OCI-LY1 (cell line): ENCODE data around the gene TAF4.

Experiments
- H2AFZ ChIP-seq: fragments of 200-600 bp; sonication (generic), shearing (Covaris generic); 2 replicates; pipeline ENCODE4 v1.6.0; 2014; ENCODE audit warnings: antibody characterized with exemption, mild to moderate bottlenecking, low read length
- H3F3A ChIP-seq: fragments of 200-600 bp; sonication (generic), shearing (Covaris generic); 2 replicates; pipeline ENCODE4 v1.6.0; 2014; ENCODE audit warnings: mild to moderate bottlenecking, antibody characterized with exemption, low read length, moderate library complexity; ENCODE audit not compliant: insufficient read depth
- H3K27ac ChIP-seq: fragments of 200-600 bp; sonication (generic); 2 replicates; pipeline ENCODE4 v1.5.1; 2014; ENCODE audit warnings: low read length, mixed run types, mild to moderate bottlenecking, low read depth; ENCODE audit not compliant: poor library complexity, severe bottlenecking
- H3K27me3 ChIP-seq: fragments of 200-600 bp; sonication (generic); 2 replicates; pipeline ENCODE4 v1.6.0; 2014; ENCODE audit warnings: antibody characterized with exemption, mild to moderate bottlenecking, low read length, moderate library complexity; ENCODE audit not compliant: insufficient read depth
- H3K36me3 ChIP-seq: fragments of 200-600 bp; sonication (generic); 2 replicates; pipeline ENCODE4 v1.6.1; 2014; ENCODE audit warnings: mild to moderate bottlenecking, antibody characterized with exemption, low read length, moderate library complexity, mixed read lengths; ENCODE audit not compliant: insufficient read depth
- H3K4me1 ChIP-seq: fragments of 200-600 bp; sonication (generic); 2 replicates; pipeline ENCODE4 v1.5.1; 2014; ENCODE audit warnings: mild to moderate bottlenecking, low read length, moderate library complexity; ENCODE audit not compliant: insufficient read depth, severe bottlenecking
- H3K4me2 ChIP-seq: fragments of 200-600 bp; sonication (generic), shearing (Covaris generic); 2 replicates; pipeline ENCODE4 v1.6.1; 2014; ENCODE audit warnings: low read length
- H3K4me3 ChIP-seq: fragments of 200-600 bp; sonication (generic); 2 replicates; pipeline ENCODE4 v1.5.1; 2014; ENCODE audit warnings: low read length, low read depth, mild to moderate bottlenecking, mixed read lengths; ENCODE audit not compliant: poor library complexity, severe bottlenecking
- H3K79me2 ChIP-seq: fragments of 200-600 bp; shearing (Covaris generic); 2 replicates; pipeline ENCODE4 v1.6.1; 2016; ENCODE audit warnings: mixed run types, low read length, mixed read lengths; ENCODE audit not compliant: insufficient read depth
- H3K9ac ChIP-seq: fragments of 200-600 bp; sonication (generic), shearing (Covaris generic); 2 replicates; pipeline ENCODE4 v1.6.1; 2014; ENCODE audit warnings: mild to moderate bottlenecking, low read length, mixed read lengths
- H3K9me2 ChIP-seq: fragments of 200-600 bp; sonication (generic), shearing (Covaris generic); 2 replicates; pipeline ENCODE4 v1.6.1; 2014; ENCODE audit warnings: low read depth, mild to moderate bottlenecking, low read length, mixed read lengths
- H3K9me3 ChIP-seq: fragments of 200-600 bp; shearing (Covaris generic); 2 replicates; pipeline ENCODE4 v1.6.1; 2014; ENCODE audit warnings: low read length, mixed read lengths
- H4K20me1 ChIP-seq: fragments of 200-600 bp; sonication (generic), shearing (Covaris generic); 2 replicates; pipeline ENCODE4 v1.6.0; 2016; ENCODE audit warnings: mild to moderate bottlenecking, low read length; ENCODE audit not compliant: insufficient read depth
- EZH2 ChIP-seq: fragments of 200-600 bp; sonication (generic), shearing (Covaris generic); IDR thresholded peaks from 2 replicates; pipeline ENCODE4 v1.8.0; 2017; ENCODE audit warnings: borderline replicate concordance, mixed run types, mild to moderate bottlenecking, antibody characterized with exemption, low read length, moderate library complexity, mixed read lengths
- TF ChIP-seq, protein P1 (sequence below): fragments of 200-600 bp; sonication (generic), shearing (Covaris generic); IDR thresholded peaks from 2 replicates; pipeline ENCODE4 v1.5.1; 2017; ENCODE audit warnings: mild to moderate bottlenecking, antibody characterized with exemption, low read length, moderate library complexity, mixed read lengths

TAF4 gene

GRCh38 chr20:61957961-61958715 lies 107.5 kb downstream of the TAF4 start:
- Histone ChIP-seq H3K27ac (no peak overlapping the region), H3K4me2 (no peak overlapping the region), H3F3A (no peaks in the 10 kb centered on the region), H3K9me3 (no peaks in the 10 kb centered on the region), H3K4me3 (no peak overlapping the region), H3K27me3 (peaks cover 3% of the 10 kb centered on the region; the same call in 1 of the 2 replicates), H3K9ac (no peak overlapping the region), H3K4me1 (no peaks in the 10 kb centered on the region), H2AFZ (no peak overlapping the region), H3K9me2 (no peaks in the 10 kb centered on the region), H3K36me3 (no peaks in the 10 kb centered on the region), H3K79me2 (no peaks in the 10 kb centered on the region), H4K20me1 (no peaks in the 10 kb centered on the region)
- TF ChIP-seq EZH2 = no peak
- TF ChIP-seq, protein P1, sequence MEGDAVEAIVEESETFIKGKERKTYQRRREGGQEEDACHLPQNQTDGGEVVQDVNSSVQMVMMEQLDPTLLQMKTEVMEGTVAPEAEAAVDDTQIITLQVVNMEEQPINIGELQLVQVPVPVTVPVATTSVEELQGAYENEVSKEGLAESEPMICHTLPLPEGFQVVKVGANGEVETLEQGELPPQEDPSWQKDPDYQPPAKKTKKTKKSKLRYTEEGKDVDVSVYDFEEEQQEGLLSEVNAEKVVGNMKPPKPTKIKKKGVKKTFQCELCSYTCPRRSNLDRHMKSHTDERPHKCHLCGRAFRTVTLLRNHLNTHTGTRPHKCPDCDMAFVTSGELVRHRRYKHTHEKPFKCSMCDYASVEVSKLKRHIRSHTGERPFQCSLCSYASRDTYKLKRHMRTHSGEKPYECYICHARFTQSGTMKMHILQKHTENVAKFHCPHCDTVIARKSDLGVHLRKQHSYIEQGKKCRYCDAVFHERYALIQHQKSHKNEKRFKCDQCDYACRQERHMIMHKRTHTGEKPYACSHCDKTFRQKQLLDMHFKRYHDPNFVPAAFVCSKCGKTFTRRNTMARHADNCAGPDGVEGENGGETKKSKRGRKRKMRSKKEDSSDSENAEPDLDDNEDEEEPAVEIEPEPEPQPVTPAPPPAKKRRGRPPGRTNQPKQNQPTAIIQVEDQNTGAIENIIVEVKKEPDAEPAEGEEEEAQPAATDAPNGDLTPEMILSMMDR = no peak

DNA sequence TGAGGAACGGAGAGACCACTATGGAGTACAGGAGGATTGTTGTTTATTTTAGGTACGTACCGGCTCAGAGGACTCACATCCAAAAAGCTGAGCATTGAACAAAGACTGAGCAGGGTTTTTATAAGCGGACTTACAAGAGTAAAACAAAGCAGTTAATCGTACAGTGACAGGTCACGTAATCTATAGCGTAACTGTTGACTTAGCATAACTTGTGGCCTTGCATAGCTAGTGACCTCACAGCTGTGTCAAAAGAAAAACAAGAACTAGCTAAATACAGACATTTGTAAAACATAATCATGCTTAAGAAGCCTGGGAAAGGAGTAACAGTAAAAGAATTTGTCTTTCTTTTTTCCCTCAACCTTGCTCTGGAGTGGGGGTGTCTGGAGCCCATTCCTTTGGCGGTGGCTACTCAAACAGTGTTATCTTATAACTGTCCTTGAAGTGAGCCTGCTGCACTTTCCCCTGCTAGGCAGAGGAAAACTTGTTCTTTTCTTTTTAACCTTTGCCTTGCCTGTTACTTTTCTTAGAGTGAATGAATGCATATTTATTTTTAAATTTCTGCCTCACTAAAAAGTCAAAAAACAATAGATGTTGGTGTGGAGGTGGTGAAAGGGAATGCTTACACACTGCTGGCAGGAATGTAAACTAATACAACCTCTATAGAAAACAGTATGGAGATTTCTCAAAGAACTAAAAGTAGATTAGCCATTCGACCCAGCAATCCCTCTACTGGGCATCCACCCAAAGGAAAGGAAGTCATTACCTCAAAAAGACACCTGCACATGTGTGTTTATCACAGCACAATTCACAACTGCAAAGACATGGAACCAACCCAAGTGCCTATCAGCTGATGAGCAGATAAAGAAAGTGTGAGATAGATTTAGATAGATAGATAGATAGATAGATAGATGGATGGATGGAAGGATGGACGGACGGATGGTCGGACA lies 109.0 kb downstream of the TAF4 start:
- no peak overlapping the region for H3K27ac ChIP-seq
- H2AFZ ChIP-seq = no peak overlapping the region
- H4K20me1 ChIP-seq = no peaks in the 10 kb centered on the region
- H3K9me3 ChIP-seq = no peaks in the 10 kb centered on the region
- H3F3A ChIP-seq = no peaks in the 10 kb centered on the region
- peaks cover 3% of the 10 kb centered on the region; the same call in 1 of the 2 replicates for H3K27me3 ChIP-seq
- H3K9ac ChIP-seq = no peak overlapping the region
- H3K4me3 ChIP-seq = no peak overlapping the region
- no peaks in the 10 kb centered on the region for H3K9me2 ChIP-seq
- H3K4me1 ChIP-seq = no peaks in the 10 kb centered on the region
- H3K4me2 ChIP-seq = no peak overlapping the region
- TF ChIP-seq EZH2 = no peak
- TF ChIP-seq, protein P1 = no peak
- no peaks in the 10 kb centered on the region for H3K36me3 ChIP-seq
- no peaks in the 10 kb centered on the region for H3K79me2 ChIP-seq

- no peaks in the 10 kb centered on the region for H3F3A ChIP-seq
- no peaks in the 10 kb centered on the region for H4K20me1 ChIP-seq
- no peak overlapping the region for H2AFZ ChIP-seq
- H3K4me3 ChIP-seq = no peak overlapping the region
- no peaks in the 10 kb centered on the region for H3K79me2 ChIP-seq
- no peak overlapping the region for H3K9ac ChIP-seq
- no peaks in the 10 kb centered on the region for H3K36me3 ChIP-seq
- no peak overlapping the region for H3K4me2 ChIP-seq
- H3K27me3 ChIP-seq = no peaks in the 10 kb centered on the region; the same call in 1 of the 2 replicates
- no peak overlapping the region for H3K27ac ChIP-seq
- no peaks in the 10 kb centered on the region for H3K9me2 ChIP-seq
- no peaks in the 10 kb centered on the region for H3K9me3 ChIP-seq
- TF ChIP-seq EZH2 = no peak
- TF ChIP-seq, protein P1 = no peak
- no peaks in the 10 kb centered on the region for H3K4me1 ChIP-seq
Observed at GRCh38 chr20:61955668-61956395, 109.8 kb downstream of the TAF4 start.
